Raji (cell line): Measurements from ENCODE around the gene EXOC3.

Experiments used
- POLR2A ChIP-seq: IDR thresholded peaks from 2 replicates; pipeline ENCODE4 v1.6.1; 2011; ENCODE audit warnings: low read depth, low read length, control low read depth; ENCODE audit not compliant: insufficient read depth

The EXOC3 gene

DNA sequence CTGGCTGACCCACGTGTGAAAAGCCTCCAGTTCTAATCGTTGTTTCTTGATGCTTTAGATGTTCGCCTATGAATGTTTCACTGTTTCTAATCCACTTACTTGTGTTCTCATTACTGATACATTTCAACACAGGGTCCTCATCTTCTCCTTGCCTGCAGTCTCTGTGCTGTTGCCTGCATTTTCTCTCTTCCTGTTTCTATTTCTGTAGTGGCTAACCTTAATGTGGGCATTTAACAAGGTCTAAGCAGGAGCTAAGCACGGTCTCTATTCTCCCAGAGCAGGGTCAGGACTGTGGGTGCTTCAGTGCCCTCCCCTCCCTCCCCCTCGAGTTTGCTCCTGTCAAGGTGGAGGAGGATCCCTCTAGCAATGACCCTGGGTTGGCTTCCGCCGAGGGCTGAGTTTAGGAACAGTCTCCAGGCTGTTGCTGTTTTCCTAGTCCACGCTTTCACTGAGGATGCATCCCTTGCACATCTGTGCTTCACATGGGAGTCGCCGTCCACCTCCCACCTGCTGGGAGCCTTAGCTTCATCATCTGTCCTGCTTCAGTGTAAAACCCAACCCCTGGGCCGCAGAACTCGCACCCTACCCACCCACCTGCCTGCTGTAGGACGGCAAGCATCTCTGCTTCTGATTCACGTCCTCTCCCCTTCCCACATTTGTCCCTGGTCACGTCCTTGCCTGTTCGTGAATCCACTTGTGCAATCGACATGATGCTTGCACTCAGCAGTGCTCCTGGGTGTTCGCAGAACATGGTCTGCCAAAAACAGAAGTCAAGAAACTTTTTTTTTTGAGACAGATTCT, 2.4 kb upstream of the EXOC3 start:
- TF ChIP-seq POLR2A, result no peak

- TF ChIP-seq POLR2A, result no peak
Observed at GRCh38 chr5:441996-442334, 1.0 kb upstream of the EXOC3 start.

DNA sequence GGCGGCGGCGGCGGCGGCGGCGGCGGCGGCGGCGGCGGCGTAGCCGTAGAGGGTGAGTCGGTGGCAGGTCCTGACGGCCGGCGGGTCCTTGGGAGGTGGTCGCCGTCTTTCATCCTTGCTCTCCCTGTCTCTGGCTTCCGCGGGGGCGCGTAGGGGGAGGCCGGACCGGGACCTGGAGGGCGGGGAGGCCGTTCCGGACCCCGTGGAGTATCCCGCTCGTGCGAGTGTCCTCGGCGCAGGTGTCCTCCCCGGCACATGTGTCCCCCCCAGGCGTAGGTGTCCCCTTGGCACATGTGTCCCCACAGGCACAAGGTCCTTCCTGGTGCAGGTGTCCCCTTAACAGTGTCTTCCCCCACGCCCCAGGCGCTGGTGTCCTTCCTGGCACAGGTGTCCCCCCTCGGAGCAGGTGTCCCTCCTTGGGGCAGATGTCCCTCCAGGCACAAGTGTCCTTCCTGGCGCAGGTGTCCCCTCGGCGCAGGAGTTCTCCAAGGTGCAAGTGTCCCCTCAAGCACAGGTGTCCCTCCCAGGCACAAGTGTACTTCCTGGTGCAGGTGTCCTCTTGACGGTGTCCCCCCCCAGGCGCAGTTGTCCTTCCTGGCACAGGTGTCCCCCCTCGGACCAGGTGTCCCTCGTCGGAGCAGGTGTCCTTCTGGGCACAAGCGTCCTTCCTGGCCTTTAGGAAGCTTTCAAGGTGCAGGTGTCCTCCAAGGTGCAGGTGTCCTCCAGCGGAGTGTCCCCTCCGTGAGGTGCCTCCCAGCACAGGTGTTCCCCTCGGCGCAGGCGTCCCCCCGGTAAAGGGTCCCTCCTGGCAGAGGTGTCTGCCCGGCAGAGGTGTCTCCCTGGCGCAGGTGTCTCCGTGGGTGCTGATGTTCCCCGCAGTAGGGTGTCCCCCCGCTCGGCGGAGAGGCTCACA, 519 bp downstream of the EXOC3 start:
- TF ChIP-seq POLR2A, result no peak

DNA sequence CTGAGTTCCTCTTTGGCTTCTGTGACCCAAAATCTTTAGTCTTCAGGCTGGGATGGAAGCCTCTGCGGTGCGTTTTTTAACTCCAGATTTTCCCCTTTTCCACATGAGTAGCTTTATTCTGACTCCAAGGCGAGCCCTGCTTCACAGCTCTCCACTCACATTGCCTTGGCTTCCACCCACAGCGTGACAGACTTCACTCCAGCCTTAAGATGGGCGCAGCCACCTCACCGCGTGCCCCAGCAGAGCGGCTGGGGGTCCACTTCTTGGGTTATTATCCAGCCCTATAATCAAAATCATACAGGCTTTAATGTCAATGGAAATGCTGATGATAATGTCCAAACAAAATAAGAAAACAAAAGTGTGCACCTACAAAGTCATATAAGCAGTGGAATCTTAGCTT, 1.2 kb downstream of the EXOC3 start:
- TF ChIP-seq POLR2A, result no peak

GRCh38 chr5:445591-445990, 2.6 kb downstream of the EXOC3 start:
- no peak for TF ChIP-seq POLR2A

GRCh38 chr5:446066-446882, 3.3 kb downstream of the EXOC3 start:
- TF ChIP-seq POLR2A, result no peak

- TF ChIP-seq POLR2A, result no peak
Observed at GRCh38 chr5:446883-447263, 3.9 kb downstream of the EXOC3 start.

GRCh38 chr5:447501-447900, 4.5 kb downstream of the EXOC3 start:
- no peak for TF ChIP-seq POLR2A

DNA sequence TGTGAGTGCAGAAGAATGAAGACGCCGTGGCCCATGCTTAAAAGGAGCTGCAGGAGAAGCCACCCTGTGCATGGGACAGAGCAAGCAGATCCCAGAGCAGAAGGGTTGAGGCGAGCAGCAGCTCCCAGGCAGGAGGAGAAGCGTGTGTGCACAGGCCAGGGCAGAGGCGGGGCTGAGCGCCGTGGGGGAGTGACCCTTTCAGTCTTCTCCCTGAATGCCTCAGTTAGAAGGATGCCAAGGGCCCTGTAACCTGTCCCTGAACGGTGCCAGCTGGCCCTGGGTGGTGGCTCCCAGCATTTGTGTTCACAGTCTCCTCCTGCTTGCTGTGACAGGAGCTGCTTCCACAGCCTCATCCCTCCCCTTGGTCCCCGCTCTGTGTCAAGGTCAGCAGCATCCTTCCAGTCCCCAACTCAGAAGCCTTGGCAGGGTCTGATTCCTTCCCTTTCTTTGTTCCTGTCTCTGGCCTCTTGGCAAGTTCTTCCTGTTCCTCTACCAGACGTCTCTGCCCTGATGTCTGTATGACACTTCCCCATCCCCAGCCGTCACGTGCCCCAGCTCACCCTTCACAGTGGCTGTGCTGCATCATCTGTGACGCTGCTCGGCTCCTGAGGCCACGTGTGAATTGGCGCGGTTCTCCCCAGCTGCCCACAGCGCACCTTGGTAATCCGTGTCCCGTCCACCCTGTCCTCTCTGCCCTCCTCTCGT, 5.2 kb downstream of the EXOC3 start:
- no peak for TF ChIP-seq POLR2A

- TF ChIP-seq POLR2A, result no peak
Observed at GRCh38 chr5:448766-449090, 5.8 kb downstream of the EXOC3 start.

GRCh38 chr5:449151-449550, 6.2 kb downstream of the EXOC3 start:
- no peak for TF ChIP-seq POLR2A

DNA sequence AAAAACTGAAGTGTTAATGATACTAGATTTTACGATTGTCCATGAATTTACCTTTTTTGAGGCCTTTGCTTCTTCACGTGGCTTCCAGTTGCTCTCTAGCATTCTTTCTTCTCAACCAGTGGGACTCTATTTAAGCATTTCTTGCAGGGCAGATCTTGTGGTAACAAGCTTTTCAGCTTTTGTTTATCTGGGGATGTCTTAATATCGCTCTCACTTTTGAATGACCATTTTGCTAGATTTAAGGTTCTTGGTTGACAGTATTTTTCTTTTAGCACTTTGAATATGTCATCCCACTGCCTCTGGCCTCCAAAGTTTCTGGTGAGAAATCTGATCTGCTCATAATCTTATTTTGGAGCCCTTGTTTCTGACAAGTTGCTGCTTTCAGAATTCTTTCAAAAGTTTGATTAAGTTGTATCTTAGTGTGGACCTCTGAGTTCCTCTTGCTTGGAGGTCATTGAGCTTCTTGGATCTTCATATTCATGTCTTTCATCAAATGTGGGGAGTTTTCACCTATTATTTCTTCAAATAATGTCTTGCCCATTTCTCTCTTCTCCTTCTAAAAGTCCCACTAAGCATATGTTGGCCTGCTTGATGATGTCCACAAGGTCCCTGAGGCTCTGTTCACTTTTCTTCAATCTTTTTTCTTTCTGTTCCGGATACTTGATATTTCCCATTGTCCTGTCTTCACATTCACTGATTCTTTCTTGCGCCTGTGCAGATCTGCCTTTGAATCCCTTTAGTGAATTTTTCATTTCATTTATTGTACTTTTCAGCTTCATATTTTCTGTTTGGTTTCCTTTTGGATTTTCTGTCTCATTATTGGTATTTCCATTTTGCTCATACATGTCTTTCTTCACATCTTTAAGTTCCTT, 8.8 kb downstream of the EXOC3 start:
- no peak for TF ChIP-seq POLR2A

DNA sequence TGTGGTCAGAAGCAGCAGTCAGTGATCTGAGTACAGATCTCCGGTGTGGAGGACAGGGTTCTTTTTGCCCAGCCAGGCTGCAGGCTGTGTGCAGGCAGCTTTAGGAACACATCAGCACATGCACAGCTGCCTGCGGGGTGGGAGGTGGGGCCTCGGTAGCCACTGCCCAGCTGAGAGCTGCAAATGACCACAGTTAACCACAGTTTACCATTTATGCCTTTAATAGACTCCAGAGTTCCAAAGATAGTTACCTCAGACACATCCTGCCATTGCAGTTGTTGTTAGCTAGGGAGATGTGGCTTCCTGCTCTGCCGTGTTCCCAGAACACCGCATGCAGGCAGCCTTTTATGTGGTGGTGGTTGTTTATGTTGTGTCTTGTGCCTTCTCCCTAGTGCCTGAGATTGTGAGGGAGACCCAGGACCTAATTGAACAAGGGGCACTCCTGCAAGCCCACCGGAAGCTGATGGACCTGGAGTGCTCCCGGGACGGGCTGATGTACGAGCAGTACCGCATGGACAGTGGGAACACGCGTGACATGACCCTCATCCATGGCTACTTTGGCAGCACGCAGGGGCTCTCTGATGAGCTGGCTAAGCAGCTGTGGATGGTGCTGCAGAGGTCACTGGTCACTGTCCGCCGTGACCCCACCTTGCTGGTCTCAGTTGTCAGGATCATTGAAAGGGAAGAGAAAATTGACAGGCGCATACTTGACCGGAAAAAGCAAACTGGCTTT, 10.2 kb downstream of the EXOC3 start:
- no peak for TF ChIP-seq POLR2A
